Transverse colon (tissue), 4 donors: ENCODE results near the gene ABCA7. TPM values are rescaled to one million over a fixed set of nuclear protein-coding genes. Genes with fewer than 3 reads are reported as not detected.
A peak's percentile ranks its signal among the peaks of the same experiment; 100 is the strongest.

Experiments
- DNase-seq: peaks from one replicate; pipeline ENCODE4 v3.0.0-alpha.2; 2019
- H3K27ac ChIP-seq, 4 donors: fragments of 200-600 bp; sonication (generic); 2 replicates each; pipeline ENCODE4 v1.5.1; 2016 to 2018; ENCODE audit warnings: inconsistent platforms in 4 of 4
- H3K27me3 ChIP-seq: fragments of 200-600 bp; sonication (generic); 2 replicates; pipeline ENCODE4 v1.5.1; 2017; ENCODE audit warnings: inconsistent platforms
- H3K36me3 ChIP-seq, 4 donors: fragments of 200-600 bp; sonication (generic); 2 replicates each; pipeline ENCODE4 v1.5.1; 2017 to 2019; ENCODE audit warnings: inconsistent platforms in 4 of 4
- H3K4me1 ChIP-seq, 4 donors: fragments of 200-600 bp; sonication (generic); 2 replicates each; pipeline ENCODE4 v1.5.1; 2017 to 2020; ENCODE audit warnings: inconsistent platforms in 4 of 4
- H3K4me3 ChIP-seq, 4 donors: fragments of 200-600 bp; sonication (generic); 1 replicate in 1 of 4; 2 replicates in 3 of 4; pipeline versions ENCODE4 v1.5.1 to v1.6.1; 2017 to 2019; ENCODE audit warnings: inconsistent platforms in 4 of 4
- H3K9me3 ChIP-seq, 2 donors: fragments of 200-600 bp; sonication (generic); 2 replicates each; pipeline ENCODE4 v1.5.1; 2017 to 2019; ENCODE audit warnings: inconsistent platforms in 2 of 2
- EP300 ChIP-seq: sonication (generic); formaldehyde crosslinking; IDR thresholded peaks from one replicate; pipeline ENCODE4 v1.6.1; 2017; ENCODE audit warnings: antibody characterized with exemption, low read depth
- POLR2A ChIP-seq: fragments of 450-650 bp; IDR thresholded peaks from one replicate; pipeline ENCODE4 v1.6.1; 2016; ENCODE audit warnings: antibody characterized with exemption, mild to moderate bottlenecking, moderate library complexity
- POLR2AphosphoS5 ChIP-seq, 3 donors: sonication (generic); formaldehyde crosslinking; IDR thresholded peaks; one replicate each; pipeline ENCODE4 v1.6.1; 2016; ENCODE audit warnings: antibody characterized with exemption in 3 of 3
- WGBS, 2 donors: methylation state at CpG; one replicate each; pipeline ENCODE4 v1.1.5; 2018; ENCODE audit warnings: low coverage in 1 of 2; 5-methylcytosine and 5-hydroxymethylcytosine counted together
- in situ Hi-C, 4 donors: fragments of 200-750 bp; cut with MboI; loops; one replicate each; pipeline versions ENCODE4 v1.15.0 to v1.15.1; 2017; ENCODE audit warnings: low sequenced_read_pairs in 3 of 4, low pct_ligation_motif_present in 1 of 4, low pct_unique_long_range_greater_than_20kb in 1 of 4
- intact Hi-C: fragments of 100-400 bp; cut with DNase I; formaldehyde crosslinking; loops from one replicate; pipeline ENCODE4 v1.15.1; 2023; ENCODE audit warnings: low total_unique reads
- total RNA-seq, 4 donors: library from RNA; depleted of rRNA; stranded (reverse); fragments of >200 nt; gene quantifications; one replicate each; pipeline ENCODE4 v1.1.0, GENCODE V29; 2016
- TF ChIP-seq, protein P1 (sequence below), 5 experiments: fragments of 200-600 bp in 3 of 5; fragments of 450-650 bp in 2 of 5; sonication (generic) in 3 of 5; IDR thresholded peaks; 1 replicate in 2 of 5; 2 replicates in 3 of 5; pipeline ENCODE4 v1.5.1; 2016 to 2017; ENCODE audit warnings: antibody characterized with exemption in 5 of 5, inconsistent platforms in 3 of 5, mild to moderate bottlenecking in 2 of 5, moderate library complexity in 1 of 5

Gene ABCA7, protein sequence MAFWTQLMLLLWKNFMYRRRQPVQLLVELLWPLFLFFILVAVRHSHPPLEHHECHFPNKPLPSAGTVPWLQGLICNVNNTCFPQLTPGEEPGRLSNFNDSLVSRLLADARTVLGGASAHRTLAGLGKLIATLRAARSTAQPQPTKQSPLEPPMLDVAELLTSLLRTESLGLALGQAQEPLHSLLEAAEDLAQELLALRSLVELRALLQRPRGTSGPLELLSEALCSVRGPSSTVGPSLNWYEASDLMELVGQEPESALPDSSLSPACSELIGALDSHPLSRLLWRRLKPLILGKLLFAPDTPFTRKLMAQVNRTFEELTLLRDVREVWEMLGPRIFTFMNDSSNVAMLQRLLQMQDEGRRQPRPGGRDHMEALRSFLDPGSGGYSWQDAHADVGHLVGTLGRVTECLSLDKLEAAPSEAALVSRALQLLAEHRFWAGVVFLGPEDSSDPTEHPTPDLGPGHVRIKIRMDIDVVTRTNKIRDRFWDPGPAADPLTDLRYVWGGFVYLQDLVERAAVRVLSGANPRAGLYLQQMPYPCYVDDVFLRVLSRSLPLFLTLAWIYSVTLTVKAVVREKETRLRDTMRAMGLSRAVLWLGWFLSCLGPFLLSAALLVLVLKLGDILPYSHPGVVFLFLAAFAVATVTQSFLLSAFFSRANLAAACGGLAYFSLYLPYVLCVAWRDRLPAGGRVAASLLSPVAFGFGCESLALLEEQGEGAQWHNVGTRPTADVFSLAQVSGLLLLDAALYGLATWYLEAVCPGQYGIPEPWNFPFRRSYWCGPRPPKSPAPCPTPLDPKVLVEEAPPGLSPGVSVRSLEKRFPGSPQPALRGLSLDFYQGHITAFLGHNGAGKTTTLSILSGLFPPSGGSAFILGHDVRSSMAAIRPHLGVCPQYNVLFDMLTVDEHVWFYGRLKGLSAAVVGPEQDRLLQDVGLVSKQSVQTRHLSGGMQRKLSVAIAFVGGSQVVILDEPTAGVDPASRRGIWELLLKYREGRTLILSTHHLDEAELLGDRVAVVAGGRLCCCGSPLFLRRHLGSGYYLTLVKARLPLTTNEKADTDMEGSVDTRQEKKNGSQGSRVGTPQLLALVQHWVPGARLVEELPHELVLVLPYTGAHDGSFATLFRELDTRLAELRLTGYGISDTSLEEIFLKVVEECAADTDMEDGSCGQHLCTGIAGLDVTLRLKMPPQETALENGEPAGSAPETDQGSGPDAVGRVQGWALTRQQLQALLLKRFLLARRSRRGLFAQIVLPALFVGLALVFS (N-terminal part only)
- total RNA-seq: 100 to 1,000 TPM in 1 of 4 donors, 10 to 100 TPM in 3; 47.1 to 128 (median 82.0) TPM

DNA sequence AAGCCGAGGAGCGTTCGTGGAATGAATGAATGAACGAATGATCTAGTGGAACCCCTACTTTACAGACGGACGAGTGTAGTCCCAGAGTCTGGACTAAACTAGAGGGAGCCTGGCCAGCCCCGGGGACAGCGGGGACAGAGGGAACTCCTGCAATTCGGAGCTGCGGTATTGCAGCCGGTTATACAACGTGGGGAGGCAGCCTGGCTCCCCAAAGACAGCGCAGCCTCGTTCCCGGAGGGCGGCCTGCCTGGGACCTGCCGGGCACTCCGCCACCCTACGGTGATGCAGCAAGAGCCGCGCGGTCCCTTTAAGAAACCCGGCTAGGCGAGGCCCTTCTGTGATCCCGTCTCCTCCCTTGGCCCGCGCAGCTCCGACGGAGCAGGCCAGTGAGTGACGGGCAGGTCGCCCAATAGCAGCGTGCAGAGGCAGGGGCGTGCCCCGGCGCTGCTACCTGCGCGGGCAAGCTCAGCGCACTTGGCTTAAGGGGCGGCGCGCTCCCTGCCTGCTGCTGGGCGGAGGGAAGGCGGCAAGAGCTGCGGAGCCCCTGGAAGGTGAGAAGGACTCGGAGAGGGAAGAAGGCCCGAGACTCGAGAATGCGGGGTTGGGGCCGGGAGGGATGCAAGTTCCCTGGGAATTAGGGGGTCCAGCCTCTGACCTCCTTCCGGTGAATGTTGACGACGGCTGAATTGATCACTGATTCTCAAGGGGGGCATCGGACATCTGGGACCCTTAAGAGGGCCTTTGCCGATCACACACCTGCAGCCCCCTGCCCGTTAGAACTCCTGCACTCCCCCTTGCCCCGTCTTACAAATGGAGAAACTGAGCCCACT is at the start of gene ABCA7:
ABCA7 (plus strand) TSS at position 462 of the 830 bp plus-strand sequence. CDS start 1,255 bp downstream, outside the sequence.
- Histone ChIP-seq H3K27ac (peak within 1 kb of the TSS; percentile 72 to 81 (median 78)), H3K4me1 (peaks cover 29 to 55% (median 34%) of the 10 kb centered on the region in 4 donors), H3K4me3 (peak within 1 kb of the TSS; percentile 23 to 55 (median 42)), H3K27me3 (no peaks in the 10 kb centered on the region), H3K9me3 (no peaks in the 10 kb centered on the region), H3K36me3 (peaks cover 0 to 8% (median 4%) of the 10 kb centered on the region in 4 donors)
- intact Hi-C loops: no loop called here
- in situ Hi-C loops: no loop called here
- WGBS, 2 donors: 2% methylated on average over 56 of the region's 56 CpGs; no CpG with 5 or more reads in 1 of the 2 donors
- DNase-seq: peak; percentile 99
- TF ChIP-seq EP300 (no peak), POLR2AphosphoS5 (IDR thresholded peaks at IDR 0.05) (peak; percentile 90 to 96 (median 90)), POLR2A (peak; percentile 81)

DNA sequence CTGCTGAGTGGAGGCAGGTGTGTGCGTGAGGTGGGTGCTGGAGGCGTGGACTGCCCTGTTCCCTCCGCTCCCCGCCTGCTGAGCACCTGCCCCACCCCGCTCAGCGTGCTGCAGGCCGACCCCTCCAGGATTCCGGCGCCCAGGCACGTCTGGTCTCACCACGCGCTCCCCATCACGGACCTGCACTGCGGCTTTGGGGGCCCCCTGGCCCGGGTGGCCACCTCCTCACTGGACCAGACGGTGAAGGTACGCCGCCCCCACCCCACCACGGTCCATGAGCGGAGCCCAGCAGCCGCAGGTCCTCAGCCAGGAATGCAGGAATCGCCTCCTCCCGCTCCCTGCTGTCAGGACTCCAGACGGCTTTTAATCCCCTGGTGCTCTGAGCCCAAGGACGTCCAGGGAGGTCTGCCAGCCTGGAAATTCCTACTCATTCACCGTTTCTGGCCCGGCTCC is 49.8 kb upstream of the ABCA7 start:
- TF ChIP-seq, protein P1, sequence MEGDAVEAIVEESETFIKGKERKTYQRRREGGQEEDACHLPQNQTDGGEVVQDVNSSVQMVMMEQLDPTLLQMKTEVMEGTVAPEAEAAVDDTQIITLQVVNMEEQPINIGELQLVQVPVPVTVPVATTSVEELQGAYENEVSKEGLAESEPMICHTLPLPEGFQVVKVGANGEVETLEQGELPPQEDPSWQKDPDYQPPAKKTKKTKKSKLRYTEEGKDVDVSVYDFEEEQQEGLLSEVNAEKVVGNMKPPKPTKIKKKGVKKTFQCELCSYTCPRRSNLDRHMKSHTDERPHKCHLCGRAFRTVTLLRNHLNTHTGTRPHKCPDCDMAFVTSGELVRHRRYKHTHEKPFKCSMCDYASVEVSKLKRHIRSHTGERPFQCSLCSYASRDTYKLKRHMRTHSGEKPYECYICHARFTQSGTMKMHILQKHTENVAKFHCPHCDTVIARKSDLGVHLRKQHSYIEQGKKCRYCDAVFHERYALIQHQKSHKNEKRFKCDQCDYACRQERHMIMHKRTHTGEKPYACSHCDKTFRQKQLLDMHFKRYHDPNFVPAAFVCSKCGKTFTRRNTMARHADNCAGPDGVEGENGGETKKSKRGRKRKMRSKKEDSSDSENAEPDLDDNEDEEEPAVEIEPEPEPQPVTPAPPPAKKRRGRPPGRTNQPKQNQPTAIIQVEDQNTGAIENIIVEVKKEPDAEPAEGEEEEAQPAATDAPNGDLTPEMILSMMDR (IDR thresholded peaks at IDR 0.05): no peak
- no peak for TF ChIP-seq POLR2A
- TF ChIP-seq EP300: no peak
- TF ChIP-seq POLR2AphosphoS5 (IDR thresholded peaks at IDR 0.05): no peak
- H3K27ac ChIP-seq: no peak overlapping the region
- in situ Hi-C loops (loop anchor here in 1 of 4 donors (25.0 kb wide), 1 partner anchor 128 kb away; the partner anchor contains the start of genes CFD and ELANE), intact Hi-C loops (no loop called here)
- peaks cover 0 to 3% (median under 1%) of the 10 kb centered on the region in 4 donors for H3K4me1 ChIP-seq
- 68 to 92% methylated on average over 5 to 22 of the region's 27 CpGs for WGBS, 2 donors
- H3K9me3 ChIP-seq: no peaks in the 10 kb centered on the region
- H3K27me3 ChIP-seq: peaks cover 9% of the 10 kb centered on the region
- H3K36me3 ChIP-seq: no peaks in the 10 kb centered on the region
- DNase-seq: no peak
- H3K4me3 ChIP-seq: no peak overlapping the region

DNA sequence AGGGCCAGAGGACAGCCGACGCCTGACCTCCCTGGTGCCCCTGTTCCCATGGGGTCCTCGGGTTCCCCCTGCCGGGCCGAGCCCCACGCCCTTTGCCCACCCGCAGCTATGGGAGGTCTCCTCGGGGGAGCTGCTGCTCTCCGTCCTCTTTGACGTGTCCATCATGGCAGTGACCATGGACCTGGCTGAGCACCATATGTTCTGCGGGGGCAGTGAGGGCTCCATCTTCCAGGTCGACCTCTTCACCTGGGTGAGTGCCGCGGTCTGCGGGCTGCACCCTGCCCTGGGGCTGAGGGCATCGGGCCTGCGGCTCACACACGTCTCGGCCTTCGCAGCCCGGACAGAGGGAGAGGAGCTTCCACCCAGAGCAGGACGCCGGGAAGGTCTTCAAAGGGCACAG is 49.2 kb upstream of the ABCA7 start:
- intact Hi-C loops: no loop called here

More for the DNA sequence above, 49.2 kb upstream of the ABCA7 start:
- 99% methylated on average over 13 of the region's 23 CpGs; no CpG with 5 or more reads in 1 of the 2 donors for WGBS, 2 donors
- TF ChIP-seq POLR2A (no peak), POLR2AphosphoS5 (IDR thresholded peaks at IDR 0.05) (no peak), EP300 (no peak)
- TF ChIP-seq, protein P1 (IDR thresholded peaks at IDR 0.05): no peak
- Histone ChIP-seq H3K4me3 (no peak overlapping the region), H3K36me3 (no peaks in the 10 kb centered on the region), H3K9me3 (no peaks in the 10 kb centered on the region), H3K27ac (no peak overlapping the region), H3K4me1 (peaks cover 0 to 1% (median under 1%) of the 10 kb centered on the region in 4 donors), H3K27me3 (peaks cover 15% of the 10 kb centered on the region)
- DNase-seq: no peak
- in situ Hi-C loops: loop anchor here in 1 of 4 donors (25.0 kb wide), 1 partner anchor 128 kb away; the partner anchor contains the start of genes CFD and ELANE
